ENCODE data around the gene DOCK9. TPM values are rescaled to one million over a fixed set of nuclear protein-coding genes. Genes with fewer than 3 reads are reported as not detected.

DOCK9 gene
- total RNA-seq, 1 experiment from 2014 or later, result 30.5 TPM

DNA sequence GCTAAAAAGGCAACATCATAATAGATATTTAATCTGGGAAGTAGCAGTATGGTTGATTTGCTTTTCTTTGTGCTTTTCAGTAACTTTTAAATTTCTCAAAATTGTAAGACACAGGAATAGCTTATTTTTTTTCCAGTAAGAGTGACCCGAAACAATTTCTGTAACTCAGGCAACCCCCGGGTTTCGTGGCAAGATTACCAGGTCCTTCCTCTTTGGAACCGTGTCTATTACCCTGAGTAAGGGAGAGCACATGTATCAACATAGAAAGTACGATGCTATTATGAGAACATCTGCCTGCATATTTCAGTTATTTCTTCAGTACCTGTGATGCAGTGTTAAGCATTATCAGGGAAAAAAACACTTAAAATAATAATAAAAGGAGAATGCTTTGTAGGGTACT is 64.1 kb downstream of the DOCK9 start:
- Histone ChIP-seq H3K4me1 (ENCODE audit: control insufficient read depth, insufficient read depth, low read length) (no peaks in the 10 kb centered on the region), H3K4me3 (ENCODE audit: low read depth in 2 of 2, low read length in 2 of 2) (no peak overlapping the region), H3K27me3 (ENCODE audit: control insufficient read depth, insufficient read depth, low read length) (no peaks in the 10 kb centered on the region), H3K27ac (ENCODE audit: low read length) (no peak overlapping the region), H3K9me3 (ENCODE audit: control insufficient read depth, insufficient read depth, low read depth, low read length) (no peaks in the 10 kb centered on the region), H3K36me3 (ENCODE audit: control insufficient read depth, insufficient read depth, low read length) (no peaks in the 10 kb centered on the region)
- ChIA-PET CTCF (no interaction called here), POLR2A (no interaction called here)
- in situ Hi-C loops (cut with HindIII; ENCODE audit: low pct_unique_long_range_greater_than_20kb, low sequenced_read_pairs), result no loop called here
- no peak for ATAC-seq
- no TSS peak for BruUV-seq (replicated peaks)
- TF ChIP-seq, protein P1, sequence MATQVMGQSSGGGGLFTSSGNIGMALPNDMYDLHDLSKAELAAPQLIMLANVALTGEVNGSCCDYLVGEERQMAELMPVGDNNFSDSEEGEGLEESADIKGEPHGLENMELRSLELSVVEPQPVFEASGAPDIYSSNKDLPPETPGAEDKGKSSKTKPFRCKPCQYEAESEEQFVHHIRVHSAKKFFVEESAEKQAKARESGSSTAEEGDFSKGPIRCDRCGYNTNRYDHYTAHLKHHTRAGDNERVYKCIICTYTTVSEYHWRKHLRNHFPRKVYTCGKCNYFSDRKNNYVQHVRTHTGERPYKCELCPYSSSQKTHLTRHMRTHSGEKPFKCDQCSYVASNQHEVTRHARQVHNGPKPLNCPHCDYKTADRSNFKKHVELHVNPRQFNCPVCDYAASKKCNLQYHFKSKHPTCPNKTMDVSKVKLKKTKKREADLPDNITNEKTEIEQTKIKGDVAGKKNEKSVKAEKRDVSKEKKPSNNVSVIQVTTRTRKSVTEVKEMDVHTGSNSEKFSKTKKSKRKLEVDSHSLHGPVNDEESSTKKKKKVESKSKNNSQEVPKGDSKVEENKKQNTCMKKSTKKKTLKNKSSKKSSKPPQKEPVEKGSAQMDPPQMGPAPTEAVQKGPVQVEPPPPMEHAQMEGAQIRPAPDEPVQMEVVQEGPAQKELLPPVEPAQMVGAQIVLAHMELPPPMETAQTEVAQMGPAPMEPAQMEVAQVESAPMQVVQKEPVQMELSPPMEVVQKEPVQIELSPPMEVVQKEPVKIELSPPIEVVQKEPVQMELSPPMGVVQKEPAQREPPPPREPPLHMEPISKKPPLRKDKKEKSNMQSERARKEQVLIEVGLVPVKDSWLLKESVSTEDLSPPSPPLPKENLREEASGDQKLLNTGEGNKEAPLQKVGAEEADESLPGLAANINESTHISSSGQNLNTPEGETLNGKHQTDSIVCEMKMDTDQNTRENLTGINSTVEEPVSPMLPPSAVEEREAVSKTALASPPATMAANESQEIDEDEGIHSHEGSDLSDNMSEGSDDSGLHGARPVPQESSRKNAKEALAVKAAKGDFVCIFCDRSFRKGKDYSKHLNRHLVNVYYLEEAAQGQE (IDR thresholded peaks at IDR 0.05; ENCODE audit: insufficient read depth in 1 of 2, low read depth in 2 of 2, low read length in 1 of 2), result no peak
- TF ChIP-seq, protein P2, sequence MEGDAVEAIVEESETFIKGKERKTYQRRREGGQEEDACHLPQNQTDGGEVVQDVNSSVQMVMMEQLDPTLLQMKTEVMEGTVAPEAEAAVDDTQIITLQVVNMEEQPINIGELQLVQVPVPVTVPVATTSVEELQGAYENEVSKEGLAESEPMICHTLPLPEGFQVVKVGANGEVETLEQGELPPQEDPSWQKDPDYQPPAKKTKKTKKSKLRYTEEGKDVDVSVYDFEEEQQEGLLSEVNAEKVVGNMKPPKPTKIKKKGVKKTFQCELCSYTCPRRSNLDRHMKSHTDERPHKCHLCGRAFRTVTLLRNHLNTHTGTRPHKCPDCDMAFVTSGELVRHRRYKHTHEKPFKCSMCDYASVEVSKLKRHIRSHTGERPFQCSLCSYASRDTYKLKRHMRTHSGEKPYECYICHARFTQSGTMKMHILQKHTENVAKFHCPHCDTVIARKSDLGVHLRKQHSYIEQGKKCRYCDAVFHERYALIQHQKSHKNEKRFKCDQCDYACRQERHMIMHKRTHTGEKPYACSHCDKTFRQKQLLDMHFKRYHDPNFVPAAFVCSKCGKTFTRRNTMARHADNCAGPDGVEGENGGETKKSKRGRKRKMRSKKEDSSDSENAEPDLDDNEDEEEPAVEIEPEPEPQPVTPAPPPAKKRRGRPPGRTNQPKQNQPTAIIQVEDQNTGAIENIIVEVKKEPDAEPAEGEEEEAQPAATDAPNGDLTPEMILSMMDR (IDR thresholded peaks at IDR 0.05), result no peak
- TF ChIP-seq POLR2AphosphoS5 (IDR thresholded peaks at IDR 0.05; ENCODE audit: low read depth, low read length) (no peak), SIN3A (IDR thresholded peaks at IDR 0.05; ENCODE audit: borderline replicate concordance, insufficient read depth, low read depth, low read length) (no peak), TCF7L2 (IDR thresholded peaks at IDR 0.05; ENCODE audit: low read depth, low read length) (no peak)
- DNase-seq (ENCODE audit: low read depth, low spot score), result no peak
- intact Hi-C loops (cut with micrococcal nuclease; ENCODE audit: unreplicated experiment), result no loop called here

DNA sequence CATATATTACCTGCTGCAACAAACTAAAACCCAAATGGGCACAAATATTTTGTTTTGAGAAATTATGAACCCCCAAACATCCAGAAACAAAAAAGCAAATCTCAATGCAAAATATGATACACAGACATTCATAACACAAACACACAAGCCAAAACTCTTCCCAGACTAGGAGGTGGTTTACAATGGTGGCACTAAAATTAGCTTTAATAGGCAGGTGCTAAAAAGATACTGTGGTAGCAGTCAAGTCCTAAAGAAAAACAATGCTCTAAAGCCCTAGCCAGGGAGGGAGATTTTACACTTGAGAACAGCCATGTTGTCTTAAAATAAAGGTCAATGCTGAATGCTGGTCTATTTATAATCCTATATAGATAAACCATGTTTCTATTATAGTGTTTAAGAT is 65.0 kb downstream of the DOCK9 start:
- in situ Hi-C loops (cut with HindIII; ENCODE audit: low pct_unique_long_range_greater_than_20kb, low sequenced_read_pairs), result no loop called here
- intact Hi-C loops (cut with micrococcal nuclease; ENCODE audit: unreplicated experiment), result no loop called here
- ChIA-PET POLR2A (no interaction called here), CTCF (no interaction called here)
- DNase-seq (ENCODE audit: low read depth, low spot score) (no peak), ATAC-seq (no peak)
- H3K4me1 ChIP-seq (ENCODE audit: control insufficient read depth, insufficient read depth, low read length), result no peaks in the 10 kb centered on the region
- TF ChIP-seq TCF7L2 (IDR thresholded peaks at IDR 0.05; ENCODE audit: low read depth, low read length), result no peak
- TF ChIP-seq, protein P2 (IDR thresholded peaks at IDR 0.05), result no peak
- no peak for TF ChIP-seq POLR2AphosphoS5 (IDR thresholded peaks at IDR 0.05; ENCODE audit: low read depth, low read length)
- TF ChIP-seq, protein P1 (IDR thresholded peaks at IDR 0.05; ENCODE audit: insufficient read depth in 1 of 2, low read depth in 2 of 2, low read length in 1 of 2), result no peak
- TF ChIP-seq SIN3A (IDR thresholded peaks at IDR 0.05; ENCODE audit: borderline replicate concordance, insufficient read depth, low read depth, low read length), result no peak
- H3K4me3 ChIP-seq (ENCODE audit: low read depth in 2 of 2, low read length in 2 of 2), result no peak overlapping the region
- no peaks in the 10 kb centered on the region for H3K9me3 ChIP-seq (ENCODE audit: control insufficient read depth, insufficient read depth, low read depth, low read length)
- H3K36me3 ChIP-seq (ENCODE audit: control insufficient read depth, insufficient read depth, low read length), result no peaks in the 10 kb centered on the region
- BruUV-seq (replicated peaks), result no TSS peak
- H3K27me3 ChIP-seq (ENCODE audit: control insufficient read depth, insufficient read depth, low read length), result no peaks in the 10 kb centered on the region
- no peak overlapping the region for H3K27ac ChIP-seq (ENCODE audit: low read length)

All from Panc1 (cell line).